Measurements from ENCODE around the gene CEP170B.
"Not testable (repeated sequence)": the region's sequence is repeated elsewhere in the genome, so short reads cannot be mapped to it uniquely, and the experiment has no call there.

DNA sequence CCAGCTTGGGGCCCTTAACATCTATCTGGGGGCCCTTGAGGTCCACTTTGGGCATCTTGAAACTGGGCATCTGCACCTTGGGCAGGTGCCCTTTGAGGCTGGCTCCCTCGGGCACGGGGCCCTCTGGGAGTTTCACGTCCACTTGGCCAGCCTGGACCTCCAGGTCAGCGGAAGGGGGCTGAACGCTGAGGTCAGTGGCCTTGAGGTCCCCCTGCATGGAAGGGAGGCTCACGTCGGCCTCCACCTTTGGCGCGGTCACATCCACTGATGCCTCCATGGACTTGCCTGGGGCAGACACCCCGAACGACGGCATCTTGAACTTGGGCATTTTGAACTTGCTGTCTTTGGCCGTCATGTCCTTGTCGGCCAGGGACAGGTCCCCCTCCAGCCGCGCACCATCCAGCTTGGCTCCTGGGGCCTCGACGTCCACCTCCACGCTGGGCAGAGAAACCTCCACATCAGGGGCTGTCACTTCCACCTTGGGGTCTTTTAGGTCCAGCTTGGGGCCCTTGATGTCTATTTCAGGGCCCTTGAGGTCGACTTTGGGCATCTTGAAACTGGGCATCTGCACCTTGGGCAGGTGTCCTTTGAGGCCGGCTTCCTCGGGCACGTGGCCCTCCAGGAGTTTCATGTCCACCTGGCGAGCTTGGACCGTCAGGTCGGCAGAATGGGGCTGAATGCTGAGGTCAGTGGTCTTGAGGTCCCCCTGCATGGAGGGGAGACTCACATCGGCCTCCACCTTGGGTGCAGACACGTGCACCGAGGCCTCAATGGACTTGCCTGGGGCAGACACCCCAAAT lies 78.3 kb downstream of the CEP170B start:
- TF ChIP-seq, protein P1, sequence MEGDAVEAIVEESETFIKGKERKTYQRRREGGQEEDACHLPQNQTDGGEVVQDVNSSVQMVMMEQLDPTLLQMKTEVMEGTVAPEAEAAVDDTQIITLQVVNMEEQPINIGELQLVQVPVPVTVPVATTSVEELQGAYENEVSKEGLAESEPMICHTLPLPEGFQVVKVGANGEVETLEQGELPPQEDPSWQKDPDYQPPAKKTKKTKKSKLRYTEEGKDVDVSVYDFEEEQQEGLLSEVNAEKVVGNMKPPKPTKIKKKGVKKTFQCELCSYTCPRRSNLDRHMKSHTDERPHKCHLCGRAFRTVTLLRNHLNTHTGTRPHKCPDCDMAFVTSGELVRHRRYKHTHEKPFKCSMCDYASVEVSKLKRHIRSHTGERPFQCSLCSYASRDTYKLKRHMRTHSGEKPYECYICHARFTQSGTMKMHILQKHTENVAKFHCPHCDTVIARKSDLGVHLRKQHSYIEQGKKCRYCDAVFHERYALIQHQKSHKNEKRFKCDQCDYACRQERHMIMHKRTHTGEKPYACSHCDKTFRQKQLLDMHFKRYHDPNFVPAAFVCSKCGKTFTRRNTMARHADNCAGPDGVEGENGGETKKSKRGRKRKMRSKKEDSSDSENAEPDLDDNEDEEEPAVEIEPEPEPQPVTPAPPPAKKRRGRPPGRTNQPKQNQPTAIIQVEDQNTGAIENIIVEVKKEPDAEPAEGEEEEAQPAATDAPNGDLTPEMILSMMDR (conservative IDR thresholded peaks at IDR 0.05), result not testable (repeated sequence)
- TF ChIP-seq ZFX (IDR thresholded peaks at IDR 0.05), result not testable (repeated sequence)
